Skeletal muscle tissue (tissue), 4 donors: ENCODE results near the gene RIMKLB. TPM values are rescaled to one million over a fixed set of nuclear protein-coding genes. Genes with fewer than 3 reads are reported as not detected.

Experiments
- H3K27ac ChIP-seq: one replicate; pipeline ENCODE4 v1.7.0; 2013; ENCODE audit warnings: mild to moderate bottlenecking, low read depth, low read length, inconsistent platforms
- H3K27me3 ChIP-seq, 3 donors: one replicate each; pipeline ENCODE4 v1.7.0; 2013; ENCODE audit warnings: low read length in 3 of 3; ENCODE audit not compliant: control insufficient read depth in 3 of 3, insufficient read depth in 3 of 3
- H3K36me3 ChIP-seq, 3 donors: one replicate each; pipeline ENCODE4 v1.7.0; 2013; ENCODE audit warnings: low read length in 3 of 3; ENCODE audit not compliant: control insufficient read depth in 3 of 3, insufficient read depth in 3 of 3
- H3K4me1 ChIP-seq, 3 donors: one replicate each; pipeline ENCODE4 v1.7.0; 2013; ENCODE audit warnings: low read length in 3 of 3, mild to moderate bottlenecking in 3 of 3; ENCODE audit not compliant: control insufficient read depth in 3 of 3, insufficient read depth in 3 of 3
- H3K4me3 ChIP-seq, 3 donors: one replicate each; pipeline ENCODE4 v1.7.0; 2013; ENCODE audit warnings: low read length in 3 of 3
- H3K9ac ChIP-seq, 3 donors: one replicate each; pipeline ENCODE4 v1.7.0; 2013; ENCODE audit warnings: low read length in 3 of 3, mild to moderate bottlenecking in 3 of 3, moderate library complexity in 2 of 3, low read depth in 1 of 3
- H3K9me3 ChIP-seq, 3 donors: one replicate each; pipeline ENCODE4 v1.7.0; 2013; ENCODE audit warnings: low read length in 3 of 3; ENCODE audit not compliant: control insufficient read depth in 3 of 3
- total RNA-seq: library from RNA; depleted of rRNA; stranded (reverse); fragments of >200 nt; gene quantifications from one replicate; pipeline ENCODE4 v1.2.3, GENCODE V29; 2014
- donor health status: Osteomylitis.

RIMKLB gene
- total RNA-seq, 1 donor from 2014 or later: 40.7 TPM

DNA sequence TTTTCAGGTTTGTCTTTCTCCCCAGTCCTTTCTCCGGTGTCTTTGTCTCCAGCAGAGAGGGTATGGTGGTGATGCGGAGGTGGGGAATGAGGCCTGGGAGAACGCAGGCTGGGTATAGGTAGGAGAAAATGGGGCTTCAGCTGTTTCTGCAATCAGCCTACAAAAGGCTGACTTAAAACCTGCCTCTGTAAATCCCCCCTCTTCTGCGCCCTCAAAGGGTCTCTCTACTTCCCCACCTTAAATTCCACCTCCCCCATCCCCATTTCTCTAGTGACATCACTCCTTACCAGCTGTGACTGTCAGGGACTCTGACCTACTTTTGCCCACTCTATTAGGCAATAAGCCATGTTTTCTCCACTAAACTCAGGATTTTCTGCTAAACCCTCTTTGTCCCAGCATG, 8.1 kb upstream of the RIMKLB start:
- Histone ChIP-seq H3K4me3 (no peak overlapping the region), H3K9ac (no peak overlapping the region), H3K36me3 (no peaks in the 10 kb centered on the region), H3K27me3 (no peaks in the 10 kb centered on the region), H3K4me1 (peaks cover 9 to 18% (median 10%) of the 10 kb centered on the region in 3 donors), H3K9me3 (no peaks in the 10 kb centered on the region), H3K27ac (no peak overlapping the region)

DNA sequence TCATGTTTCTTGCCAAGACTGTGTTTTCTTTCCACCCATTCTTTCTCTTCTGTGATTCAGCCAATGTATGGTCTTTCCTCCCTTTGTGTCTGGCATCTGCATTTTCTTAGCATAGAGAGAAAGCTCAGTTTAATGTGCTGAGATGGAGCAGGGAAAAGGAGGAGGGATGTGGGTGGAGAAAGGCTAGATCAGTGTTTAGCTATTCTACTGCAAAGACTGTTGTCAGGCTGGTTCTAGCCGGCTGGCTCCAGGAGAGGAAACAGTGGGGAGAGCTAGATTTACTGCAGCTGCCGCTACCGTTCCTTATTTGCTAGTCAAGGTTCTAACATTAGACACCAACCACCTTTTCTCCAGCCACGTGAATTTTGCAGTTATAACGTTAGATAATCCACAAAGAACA, 5.2 kb upstream of the RIMKLB start:
- peak overlapping the region in 2 of 3 donors; percentile 53 to 55 for H3K9ac ChIP-seq
- no peaks in the 10 kb centered on the region for H3K27me3 ChIP-seq
- peaks cover 10 to 17% (median 11%) of the 10 kb centered on the region in 3 donors for H3K4me1 ChIP-seq
- no peak overlapping the region for H3K4me3 ChIP-seq
- peak overlapping the region; percentile 9 for H3K27ac ChIP-seq
- no peaks in the 10 kb centered on the region for H3K9me3 ChIP-seq
- H3K36me3 ChIP-seq: no peaks in the 10 kb centered on the region

DNA sequence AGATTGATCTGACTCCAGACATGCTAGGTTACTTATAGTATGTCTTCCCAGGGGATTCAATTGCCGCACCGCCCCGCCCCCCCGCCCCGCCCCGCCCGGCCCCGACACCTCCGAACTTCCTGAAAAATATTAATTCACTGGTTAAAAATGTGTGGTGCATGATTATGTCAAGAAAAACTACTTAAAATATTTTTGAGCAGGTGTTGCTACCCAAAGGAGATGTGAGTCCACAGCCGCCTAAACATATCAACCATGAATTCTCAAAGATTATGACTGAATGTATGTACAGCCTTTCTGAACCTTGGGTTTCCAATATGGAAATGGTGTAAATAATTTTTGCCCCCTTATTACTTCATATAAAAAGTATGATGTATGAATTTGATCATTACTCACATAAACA, 2.7 kb upstream of the RIMKLB start:
- H3K4me1 ChIP-seq: peaks cover 6 to 16% (median 9%) of the 10 kb centered on the region in 3 donors
- no peak overlapping the region for H3K9ac ChIP-seq
- no peak overlapping the region for H3K4me3 ChIP-seq
- no peaks in the 10 kb centered on the region for H3K9me3 ChIP-seq
- no peaks in the 10 kb centered on the region for H3K27me3 ChIP-seq
- H3K36me3 ChIP-seq: no peaks in the 10 kb centered on the region
- H3K27ac ChIP-seq: no peak overlapping the region

DNA sequence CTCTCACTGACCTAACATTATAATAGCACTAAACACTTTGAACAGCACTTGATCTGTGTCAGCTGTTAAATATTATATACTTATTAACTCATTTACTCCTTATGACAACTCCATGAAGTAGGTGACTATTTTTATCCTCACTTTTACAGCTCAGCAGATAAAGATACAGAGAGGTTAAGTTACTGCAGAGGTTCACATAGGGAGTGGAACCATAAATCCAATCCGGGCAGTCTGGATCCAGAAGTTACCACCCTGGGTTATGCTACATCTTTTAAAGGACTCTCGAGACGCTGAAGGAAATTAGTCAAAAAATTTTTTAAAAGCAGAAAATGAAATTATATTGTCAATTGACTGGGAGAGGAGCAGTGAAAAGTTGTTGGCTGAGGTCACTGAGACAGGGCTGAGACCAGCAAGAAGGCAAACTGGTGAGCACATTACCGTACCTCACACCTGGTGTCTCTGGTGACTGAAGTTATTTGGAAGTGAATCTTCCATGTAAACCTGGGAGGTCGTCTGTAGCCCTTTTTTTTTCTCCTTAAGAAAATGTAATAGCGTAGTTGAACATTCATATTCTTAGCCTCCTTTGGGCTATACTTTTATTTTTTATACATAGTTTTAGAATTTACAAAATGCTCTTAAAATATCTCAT, 1.2 kb upstream of the RIMKLB start:
- no peaks in the 10 kb centered on the region for H3K36me3 ChIP-seq
- H3K27me3 ChIP-seq: no peaks in the 10 kb centered on the region
- peak overlapping the region; percentile 91 for H3K27ac ChIP-seq
- H3K4me1 ChIP-seq: peaks cover 6 to 19% (median 9%) of the 10 kb centered on the region in 3 donors
- no peaks in the 10 kb centered on the region for H3K9me3 ChIP-seq
- peak overlapping the region; percentile 79 to 86 (median 82) for H3K4me3 ChIP-seq
- H3K9ac ChIP-seq: peak overlapping the region; percentile 76 to 86 (median 79)

DNA sequence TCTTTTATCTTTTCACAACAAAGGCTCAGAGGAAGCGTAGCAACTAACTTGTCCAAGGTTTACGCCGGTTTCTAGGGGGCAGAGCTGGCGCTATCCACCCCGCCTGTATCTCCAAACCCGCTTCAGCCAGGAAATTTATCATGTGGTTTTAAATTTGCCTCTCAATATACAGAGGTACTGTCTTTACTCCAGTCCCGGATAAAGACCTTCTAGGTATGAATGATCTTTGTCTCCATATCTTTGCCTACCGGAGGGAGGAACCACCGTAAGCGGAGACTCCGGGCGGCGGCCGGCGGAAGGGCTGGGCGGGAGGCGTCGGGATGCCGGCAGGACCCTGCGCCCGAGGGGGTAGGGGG, 693 bp upstream of the RIMKLB start:
- no peaks in the 10 kb centered on the region for H3K9me3 ChIP-seq
- H3K36me3 ChIP-seq: no peaks in the 10 kb centered on the region
- H3K27me3 ChIP-seq: no peaks in the 10 kb centered on the region
- peaks cover 6 to 19% (median 9%) of the 10 kb centered on the region in 3 donors for H3K4me1 ChIP-seq
- H3K27ac ChIP-seq: peak overlapping the region; percentile 91
- H3K4me3 ChIP-seq: peak overlapping the region; percentile 79 to 86 (median 82)
- H3K9ac ChIP-seq: peak overlapping the region; percentile 76 to 86 (median 79)

DNA sequence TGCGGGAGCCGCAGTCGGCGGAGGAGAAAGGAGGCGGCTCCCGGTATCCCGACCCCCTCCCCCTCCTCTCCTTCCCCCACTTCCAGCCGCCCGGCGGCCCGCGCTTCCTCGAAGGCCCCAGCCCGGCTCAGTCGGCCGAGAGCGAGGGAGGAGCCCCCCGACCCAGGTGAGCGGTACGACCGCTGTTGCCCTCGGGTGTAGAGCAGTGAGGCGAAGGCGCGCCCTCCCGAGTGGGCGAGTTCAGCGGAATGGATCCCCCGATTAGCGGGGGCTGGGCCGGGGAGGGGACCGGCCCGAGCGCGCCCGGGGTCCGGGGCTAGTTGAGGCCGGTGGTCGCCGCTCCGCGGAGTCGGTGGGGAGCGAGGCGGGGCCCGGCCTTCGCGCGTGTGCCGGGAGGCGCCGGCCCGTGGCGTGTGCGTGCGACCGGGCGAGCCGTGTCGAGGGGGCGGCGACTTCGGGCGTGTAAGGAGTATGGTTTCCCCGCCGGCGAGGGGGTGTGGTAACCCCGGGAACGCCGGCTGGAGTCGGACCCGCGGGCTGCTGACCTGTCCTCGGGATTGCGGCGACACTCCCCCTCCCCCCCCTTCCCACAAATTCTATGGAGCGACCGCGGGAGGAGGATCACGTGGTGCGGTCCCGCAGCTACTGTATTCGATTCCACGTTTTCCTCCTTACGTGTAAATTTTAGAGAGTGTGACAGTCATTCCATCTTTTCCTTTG, 501 bp downstream of the RIMKLB start:
- Histone ChIP-seq H3K27me3 (no peaks in the 10 kb centered on the region), H3K4me3 (peak overlapping the region; percentile 79 to 86 (median 85)), H3K4me1 (peaks cover 0 to 9% (median 5%) of the 10 kb centered on the region in 3 donors), H3K9ac (peak overlapping the region; percentile 85 to 94 (median 86)), H3K36me3 (no peaks in the 10 kb centered on the region), H3K27ac (peak overlapping the region; percentile 91), H3K9me3 (no peaks in the 10 kb centered on the region)

DNA sequence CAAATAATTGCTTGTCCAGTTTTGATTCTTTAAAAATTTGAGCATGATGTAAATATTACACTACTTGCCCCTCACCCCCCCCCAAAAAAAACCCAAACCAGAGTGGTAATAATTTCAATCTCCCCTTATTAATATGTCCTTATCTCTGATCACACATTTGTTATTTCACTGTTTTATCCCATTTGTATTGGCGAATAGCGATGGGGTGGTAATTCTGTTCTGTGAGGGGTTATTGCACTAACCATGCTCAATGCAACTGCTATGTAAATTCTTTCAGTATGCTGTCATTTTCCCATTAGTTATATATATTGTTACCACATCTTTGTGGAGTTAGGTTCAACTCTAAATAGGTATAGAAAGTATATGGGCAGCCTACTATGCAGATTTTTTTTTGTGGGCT, 1.1 kb downstream of the RIMKLB start:
- peaks cover 3 to 9% (median 5%) of the 10 kb centered on the region in 3 donors for H3K4me1 ChIP-seq

DNA sequence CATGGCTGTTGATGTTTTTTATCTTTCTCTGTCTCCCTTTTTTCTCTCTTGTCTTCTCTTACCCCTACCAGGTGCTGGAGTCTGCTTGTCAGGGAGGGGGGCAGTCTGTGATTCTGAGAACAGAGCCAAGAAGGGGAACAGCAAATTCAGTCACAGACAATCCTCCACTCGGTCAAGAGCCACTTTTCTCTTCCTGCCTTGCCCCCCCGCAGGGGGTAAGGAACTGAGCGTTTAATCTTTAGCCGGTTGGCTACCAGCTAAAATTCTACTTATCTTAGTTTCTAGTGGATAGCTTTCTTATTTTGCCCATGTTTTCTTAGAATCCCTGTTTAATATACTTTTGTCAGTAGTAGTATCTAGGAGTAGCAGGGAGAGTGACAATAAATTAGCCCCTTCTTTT, 1.9 kb downstream of the RIMKLB start:
- Histone ChIP-seq H3K36me3 (no peaks in the 10 kb centered on the region), H3K9me3 (no peaks in the 10 kb centered on the region), H3K4me1 (peaks cover 3 to 9% (median 5%) of the 10 kb centered on the region in 3 donors), H3K4me3 (no peak overlapping the region), H3K9ac (no peak overlapping the region), H3K27ac (peak overlapping the region; percentile 10), H3K27me3 (no peaks in the 10 kb centered on the region)

More for the DNA sequence above, 1.1 kb downstream of the RIMKLB start:
- peak overlapping the region; percentile 79 to 86 (median 85) for H3K4me3 ChIP-seq
- peak overlapping the region; percentile 85 to 94 (median 86) for H3K9ac ChIP-seq
- peak overlapping the region; percentile 91 for H3K27ac ChIP-seq
- H3K9me3 ChIP-seq: no peaks in the 10 kb centered on the region
- H3K36me3 ChIP-seq: no peaks in the 10 kb centered on the region
- no peaks in the 10 kb centered on the region for H3K27me3 ChIP-seq

DNA sequence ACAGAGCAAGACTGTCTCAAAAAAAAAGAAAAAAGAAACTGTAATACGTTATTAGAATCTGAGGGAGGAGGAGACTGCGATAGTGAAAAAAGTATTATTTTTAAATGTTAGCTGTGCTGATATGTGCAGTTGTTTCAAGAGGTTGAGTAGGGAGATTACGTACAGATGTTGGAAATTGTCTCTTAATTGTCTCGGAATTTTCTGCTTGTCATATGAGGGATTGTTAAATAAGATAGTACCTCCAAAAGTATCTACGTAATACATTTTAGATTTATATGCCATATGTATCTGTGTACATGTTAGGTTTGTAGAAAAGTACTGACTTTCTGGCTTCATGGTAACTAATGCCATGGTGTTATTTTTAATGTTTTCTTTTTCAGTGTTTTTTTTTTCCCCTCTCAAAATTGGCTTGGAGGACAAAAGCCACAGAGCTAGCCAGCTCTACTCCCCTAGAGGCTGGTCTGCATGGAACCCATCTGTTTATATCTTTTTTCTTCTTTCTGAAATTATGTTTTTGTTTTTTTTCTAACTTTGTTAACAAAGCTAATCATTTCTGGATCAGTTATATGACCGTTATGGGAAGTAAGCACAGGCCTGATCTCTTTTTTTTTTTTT, 3.4 kb downstream of the RIMKLB start:
- H3K9ac ChIP-seq: no peak overlapping the region
- H3K9me3 ChIP-seq: no peaks in the 10 kb centered on the region
- no peaks in the 10 kb centered on the region for H3K27me3 ChIP-seq
- H3K27ac ChIP-seq: no peak overlapping the region
- H3K4me1 ChIP-seq: peaks cover 3 to 9% (median 5%) of the 10 kb centered on the region in 3 donors
- H3K4me3 ChIP-seq: no peak overlapping the region
- H3K36me3 ChIP-seq: no peaks in the 10 kb centered on the region

DNA sequence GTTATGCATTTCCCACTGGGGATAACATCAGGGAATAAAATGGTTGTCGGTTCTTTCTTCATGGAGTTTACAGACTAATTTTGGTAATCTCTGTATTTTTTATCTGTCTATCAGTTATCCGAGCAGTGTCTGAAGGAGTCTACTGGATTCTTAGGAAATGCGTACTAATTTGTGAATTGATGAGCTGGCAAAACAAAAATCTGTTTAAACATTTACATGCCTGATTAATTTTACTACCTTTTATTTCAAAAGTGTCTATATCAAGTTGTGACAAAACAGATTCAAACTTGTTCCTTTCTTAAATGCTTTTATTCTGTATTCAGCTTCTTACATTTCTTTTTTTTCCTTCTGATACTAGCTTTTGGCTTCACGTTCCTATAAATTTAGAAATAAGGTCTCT, 4.4 kb downstream of the RIMKLB start:
- Histone ChIP-seq H3K36me3 (no peaks in the 10 kb centered on the region), H3K9ac (no peak overlapping the region), H3K4me1 (peaks cover 3 to 9% (median 3%) of the 10 kb centered on the region in 3 donors), H3K27me3 (no peaks in the 10 kb centered on the region), H3K27ac (no peak overlapping the region), H3K9me3 (no peaks in the 10 kb centered on the region), H3K4me3 (no peak overlapping the region)
